Activated CD4-positive, alpha-beta T cell treated with anti-CD3 and anti-CD28 coated beads for 36 hours (primary cell): ENCODE results near the gene KCNAB2. TPM values are rescaled to one million over a fixed set of nuclear protein-coding genes. Genes with fewer than 3 reads are reported as not detected.

Experiments
- ATAC-seq: fragments of 200-7000 bp; cut with Tn5 transposase; one replicate; pipeline ENCODE4 v1.10.0; 2021; ENCODE audit warnings: mild to moderate bottlenecking, moderate library complexity
- CTCF ChIA-PET: fragments of 350-600 bp; sonication (Branson Sonifier 250); formaldehyde crosslinking; loops from one replicate; lab custom pipeline; 2021; ENCODE audit warnings: antibody characterized with exemption; lab: Charles Lee
- POLR2A ChIA-PET: fragments of 350-600 bp; sonication (Branson Sonifier 250); formaldehyde crosslinking; loops from one replicate; lab custom pipeline; 2021; ENCODE audit warnings: antibody characterized with exemption, inconsistent platforms; lab: Charles Lee
- DNase-seq: peaks from one replicate; pipeline ENCODE4 v3.0.0-alpha.2; 2020
- H3K27ac Mint-ChIP-seq: one replicate; pipeline ENCODE4 v1.8.0; 2021; ENCODE audit warnings: mixed read lengths
- H3K27me3 Mint-ChIP-seq: one replicate; pipeline ENCODE4 v1.8.0; 2021; ENCODE audit warnings: mixed read lengths
- H3K36me3 Mint-ChIP-seq: one replicate; pipeline ENCODE4 v1.8.0; 2021; ENCODE audit warnings: low read depth, mixed read lengths
- H3K4me1 Mint-ChIP-seq: one replicate; pipeline ENCODE4 v1.8.0; 2021; ENCODE audit warnings: mixed read lengths
- H3K4me3 Mint-ChIP-seq: one replicate; pipeline ENCODE4 v1.8.0; 2021; ENCODE audit warnings: mild to moderate bottlenecking, moderate library complexity, mixed read lengths
- H3K9me3 Mint-ChIP-seq: one replicate; pipeline ENCODE4 v1.8.0; 2021; ENCODE audit warnings: low read depth, mixed read lengths
- intact Hi-C, 2 experiments: fragments of 100-400 bp; cut with DNase I in 1 of 2; cut with micrococcal nuclease in 1 of 2; formaldehyde crosslinking; loops; one replicate each; pipeline versions ENCODE4 v1.14.2 to v1.15.1; 2022 to 2024; cut with DNase I, micrococcal nuclease
- total RNA-seq, 2 experiments: library from RNA; stranded (reverse); gene quantifications; one replicate each; pipeline ENCODE4 v1.2.3, GENCODE V29; 2021

The KCNAB2 gene
- total RNA-seq, 2 experiments from 2014 or later: 231 to 258 TPM

- ATAC-seq: no peak
- POLR2A ChIA-PET: no interaction called here
- CTCF ChIA-PET: interaction anchor here (1.3 kb wide), 1 partner anchor 21 kb away, joined by 3 read pairs; no protein-coding TSS in a partner anchor
- Mint-ChIP-seq H3K36me3 (no peaks in the 10 kb centered on the region), H3K27me3 (no peaks in the 10 kb centered on the region), H3K27ac (no peak overlapping the region), H3K9me3 (peaks cover 5% of the 10 kb centered on the region), H3K4me1 (no peaks in the 10 kb centered on the region), H3K4me3 (no peak overlapping the region)
- no peak for DNase-seq
- intact Hi-C loops: no loop called here
Observed at GRCh38 chr1:6136516-6137220, 91.0 kb downstream of the KCNAB2 start.

GRCh38 chr1:6137758-6138157, 92.1 kb downstream of the KCNAB2 start:
- CTCF ChIA-PET: interaction anchor here (0.6 kb wide), 1 partner anchor 340 kb away, joined by 3 read pairs; no protein-coding TSS in a partner anchor
- no peaks in the 10 kb centered on the region for H3K27me3 Mint-ChIP-seq
- no peaks in the 10 kb centered on the region for H3K9me3 Mint-ChIP-seq
- no peak overlapping the region for H3K27ac Mint-ChIP-seq
- intact Hi-C loops: no loop called here
- POLR2A ChIA-PET: no interaction called here
- no peaks in the 10 kb centered on the region for H3K4me1 Mint-ChIP-seq
- no peak for ATAC-seq
- H3K36me3 Mint-ChIP-seq: no peaks in the 10 kb centered on the region
- no peak for DNase-seq
- no peak overlapping the region for H3K4me3 Mint-ChIP-seq

GRCh38 chr1:6140413-6140812, 94.7 kb downstream of the KCNAB2 start:
- Mint-ChIP-seq H3K36me3 (no peaks in the 10 kb centered on the region), H3K4me1 (no peaks in the 10 kb centered on the region), H3K9me3 (no peaks in the 10 kb centered on the region), H3K4me3 (no peak overlapping the region), H3K27me3 (no peaks in the 10 kb centered on the region), H3K27ac (no peak overlapping the region)
- ChIA-PET POLR2A (no interaction called here), CTCF (interaction anchor here (0.8 kb wide), 1 partner anchor 22 kb away, joined by 3 read pairs; no protein-coding TSS in a partner anchor)
- ATAC-seq (no peak), DNase-seq (no peak)
- intact Hi-C loops: no loop called here

GRCh38 chr1:6141592-6141991, 95.9 kb downstream of the KCNAB2 start:
- Mint-ChIP-seq H3K9me3 (no peaks in the 10 kb centered on the region), H3K36me3 (no peaks in the 10 kb centered on the region), H3K27me3 (peaks cover 3% of the 10 kb centered on the region), H3K4me3 (no peak overlapping the region), H3K27ac (no peak overlapping the region), H3K4me1 (no peaks in the 10 kb centered on the region)
- POLR2A ChIA-PET: no interaction called here
- CTCF ChIA-PET: interaction anchor here (0.9 kb wide), 1 partner anchor 44 kb away, joined by 3 read pairs; no protein-coding TSS in a partner anchor
- ATAC-seq: peak; percentile 94
- DNase-seq: peak; percentile 75
- intact Hi-C loops: no loop called here

- no peaks in the 10 kb centered on the region for H3K36me3 Mint-ChIP-seq
- H3K9me3 Mint-ChIP-seq: no peaks in the 10 kb centered on the region
- H3K27me3 Mint-ChIP-seq: peaks cover 4% of the 10 kb centered on the region
- ATAC-seq: no peak
- intact Hi-C loops: no loop called here
- no peaks in the 10 kb centered on the region for H3K4me1 Mint-ChIP-seq
- CTCF ChIA-PET: interaction anchor here (0.9 kb wide), 1 partner anchor 43 kb away, joined by 3 read pairs; no protein-coding TSS in a partner anchor
- POLR2A ChIA-PET: no interaction called here
- H3K27ac Mint-ChIP-seq: no peak overlapping the region
- DNase-seq: no peak
- H3K4me3 Mint-ChIP-seq: no peak overlapping the region
Observed at GRCh38 chr1:6142036-6142621, 96.4 kb downstream of the KCNAB2 start.

- no peak for ATAC-seq
- no peak overlapping the region for H3K4me3 Mint-ChIP-seq
- intact Hi-C loops: no loop called here
- POLR2A ChIA-PET: no interaction called here
- no peaks in the 10 kb centered on the region for H3K9me3 Mint-ChIP-seq
- DNase-seq: no peak
- CTCF ChIA-PET: no interaction called here
- H3K36me3 Mint-ChIP-seq: no peaks in the 10 kb centered on the region
- peaks cover 4% of the 10 kb centered on the region for H3K27me3 Mint-ChIP-seq
- no peak overlapping the region for H3K27ac Mint-ChIP-seq
- H3K4me1 Mint-ChIP-seq: no peaks in the 10 kb centered on the region
Observed at GRCh38 chr1:6142734-6143133, 97.0 kb downstream of the KCNAB2 start.

GRCh38 chr1:6143395-6143794, 97.7 kb downstream of the KCNAB2 start:
- H3K27ac Mint-ChIP-seq: no peak overlapping the region
- no peaks in the 10 kb centered on the region for H3K36me3 Mint-ChIP-seq
- peaks cover 6% of the 10 kb centered on the region for H3K27me3 Mint-ChIP-seq
- no peak for DNase-seq
- no peak for ATAC-seq
- intact Hi-C loops: no loop called here
- no peaks in the 10 kb centered on the region for H3K9me3 Mint-ChIP-seq
- CTCF ChIA-PET: no interaction called here
- no peak overlapping the region for H3K4me3 Mint-ChIP-seq
- peaks cover 2% of the 10 kb centered on the region for H3K4me1 Mint-ChIP-seq
- POLR2A ChIA-PET: no interaction called here

- Mint-ChIP-seq H3K4me1 (peaks cover 5% of the 10 kb centered on the region), H3K36me3 (no peaks in the 10 kb centered on the region), H3K9me3 (no peaks in the 10 kb centered on the region), H3K4me3 (no peak overlapping the region), H3K27me3 (peaks cover 7% of the 10 kb centered on the region), H3K27ac (no peak overlapping the region)
- no peak for DNase-seq
- ChIA-PET CTCF (no interaction called here), POLR2A (no interaction called here)
- intact Hi-C loops: no loop called here
- ATAC-seq: no peak
Observed at GRCh38 chr1:6144175-6144574, 98.5 kb downstream of the KCNAB2 start.

- CTCF ChIA-PET: interaction anchor here (0.5 kb wide), 1 partner anchor 196 kb away, joined by 4 read pairs; no protein-coding TSS in a partner anchor
- intact Hi-C loops: no loop called here
Observed at GRCh38 chr1:6144647-6145395, 99.1 kb downstream of the KCNAB2 start.

GRCh38 chr1:6145396-6145750, 99.7 kb downstream of the KCNAB2 start:
- Mint-ChIP-seq H3K36me3 (no peaks in the 10 kb centered on the region), H3K27ac (no peak overlapping the region), H3K27me3 (peaks cover 7% of the 10 kb centered on the region), H3K4me1 (peaks cover 5% of the 10 kb centered on the region), H3K4me3 (no peak overlapping the region), H3K9me3 (no peaks in the 10 kb centered on the region)
- CTCF ChIA-PET: interaction anchor here (0.5 kb wide), 1 partner anchor 197 kb away, joined by 4 read pairs; no protein-coding TSS in a partner anchor
- DNase-seq (no peak), ATAC-seq (no peak)
- POLR2A ChIA-PET: no interaction called here
- intact Hi-C loops: no loop called here

More at GRCh38 chr1:6144647-6145395, 99.1 kb downstream of the KCNAB2 start:
- Mint-ChIP-seq H3K4me3 (no peak overlapping the region), H3K4me1 (peaks cover 5% of the 10 kb centered on the region), H3K27me3 (peaks cover 7% of the 10 kb centered on the region), H3K36me3 (no peaks in the 10 kb centered on the region), H3K27ac (no peak overlapping the region), H3K9me3 (no peaks in the 10 kb centered on the region)
- no peak for DNase-seq
- no peak for ATAC-seq
- POLR2A ChIA-PET: no interaction called here

GRCh38 chr1:6145864-6146410, 100.2 kb downstream of the KCNAB2 start:
- Mint-ChIP-seq H3K9me3 (no peaks in the 10 kb centered on the region), H3K27me3 (peaks cover 7% of the 10 kb centered on the region), H3K4me3 (no peak overlapping the region), H3K27ac (no peak overlapping the region), H3K4me1 (peaks cover 5% of the 10 kb centered on the region), H3K36me3 (no peaks in the 10 kb centered on the region)
- intact Hi-C loops: no loop called here
- ChIA-PET CTCF (interaction anchor here (0.8 kb wide), 1 partner anchor 86 kb away, joined by 4 read pairs; no protein-coding TSS in a partner anchor), POLR2A (no interaction called here)
- ATAC-seq (no peak), DNase-seq (no peak)
